ENCODE data around the gene QSOX2. TPM values are rescaled to one million over a fixed set of nuclear protein-coding genes. Genes with fewer than 3 reads are reported as not detected.
A peak's percentile ranks its signal among the peaks of the same experiment; 100 is the strongest.

QSOX2 gene
- total RNA-seq, 1 experiment from 2014 or later: 40.0 TPM

DNA sequence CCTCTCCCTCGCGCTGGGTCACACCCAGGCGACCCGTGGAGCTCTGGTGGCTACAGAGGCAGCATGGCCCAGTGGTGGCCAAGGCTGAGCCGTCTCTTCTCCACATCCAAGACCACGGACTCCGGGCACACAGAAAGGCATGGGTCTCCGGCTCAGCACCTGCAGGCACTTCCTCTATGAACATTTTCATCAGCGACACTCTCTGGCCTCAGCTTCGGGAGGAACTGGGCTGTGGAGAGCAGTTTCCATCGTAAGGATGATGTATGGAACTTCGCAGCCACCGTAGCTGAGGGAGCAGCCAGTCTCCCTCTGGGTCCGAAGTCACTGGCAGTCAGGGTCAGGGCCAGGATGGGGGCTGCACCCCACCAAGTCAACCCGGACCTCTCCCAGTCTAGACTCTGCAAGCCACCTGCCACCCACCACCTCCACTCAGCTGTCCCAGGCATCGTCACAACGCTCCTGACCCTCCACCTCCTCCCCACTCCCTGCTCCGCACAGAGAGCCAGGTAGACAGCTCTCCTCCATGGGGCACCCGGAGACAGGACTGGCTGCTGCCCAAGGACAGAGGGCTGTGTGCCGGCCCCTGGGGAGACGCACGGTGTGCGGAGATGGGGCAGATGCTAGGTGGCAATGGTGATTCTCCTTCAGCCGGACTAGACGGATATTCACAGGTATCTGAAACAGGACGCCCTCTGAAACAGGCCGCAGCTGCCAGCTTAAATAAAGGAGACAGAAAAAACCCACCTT lies 9.7 kb downstream of the QSOX2 start:
- ChIA-PET POLR2A (no interaction called here), CTCF (no interaction called here)
- no peak for TF ChIP-seq CTCF (IDR thresholded peaks at IDR 0.05)
- no peak for TF ChIP-seq REST (IDR thresholded peaks at IDR 0.05; ENCODE audit: insufficient read depth in 1 of 2, low read depth in 2 of 2, low read length in 1 of 2)
- TF ChIP-seq TCF7L2 (IDR thresholded peaks at IDR 0.05; ENCODE audit: low read depth, low read length): no peak
- no peak for TF ChIP-seq POLR2AphosphoS5 (IDR thresholded peaks at IDR 0.05; ENCODE audit: low read depth, low read length)
- no peak for TF ChIP-seq SIN3A (IDR thresholded peaks at IDR 0.05; ENCODE audit: borderline replicate concordance, insufficient read depth, low read depth, low read length)
- in situ Hi-C loops (cut with HindIII; ENCODE audit: low pct_unique_long_range_greater_than_20kb, low sequenced_read_pairs) (no loop called here), intact Hi-C loops (cut with micrococcal nuclease; ENCODE audit: unreplicated experiment) (no loop called here)
- H3K4me3 ChIP-seq (ENCODE audit: low read depth in 2 of 2, low read length in 2 of 2): no peak overlapping the region
- no peaks in the 10 kb centered on the region for H3K9me3 ChIP-seq (ENCODE audit: control insufficient read depth, insufficient read depth, low read depth, low read length)
- H3K27ac ChIP-seq (ENCODE audit: low read length): no peak overlapping the region
- H3K27me3 ChIP-seq (ENCODE audit: control insufficient read depth, insufficient read depth, low read length): no peaks in the 10 kb centered on the region
- no peaks in the 10 kb centered on the region for H3K36me3 ChIP-seq (ENCODE audit: control insufficient read depth, insufficient read depth, low read length)
- BruUV-seq (replicated peaks): no TSS peak
- no peaks in the 10 kb centered on the region for H3K4me1 ChIP-seq (ENCODE audit: control insufficient read depth, insufficient read depth, low read length)
- DNase-seq (ENCODE audit: low read depth, low spot score) (no peak), ATAC-seq (0 out of 2 replicates have a peak, but pooled peaks have one; percentile 18)

DNA sequence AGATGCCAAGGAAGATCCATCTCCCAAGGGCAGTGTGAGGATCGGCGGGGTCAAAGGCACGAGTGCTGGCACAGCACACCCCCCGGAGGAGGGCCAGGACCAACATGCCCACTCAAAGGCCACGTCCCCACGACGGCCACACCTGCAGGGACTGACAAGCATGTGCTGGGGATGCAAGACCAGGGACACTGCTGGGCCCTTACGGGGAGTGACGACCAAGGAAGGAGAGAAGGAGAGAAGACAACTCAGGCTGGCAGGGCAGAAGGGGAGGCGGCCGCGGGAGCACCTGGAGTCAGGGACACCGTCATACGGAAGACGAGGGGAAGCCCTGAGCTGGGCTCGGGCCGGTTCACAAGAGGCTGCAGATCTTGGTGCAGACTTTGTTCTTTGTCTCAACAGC lies 10.4 kb downstream of the QSOX2 start:
- CTCF ChIA-PET: no interaction called here
- no peaks in the 10 kb centered on the region for H3K9me3 ChIP-seq (ENCODE audit: control insufficient read depth, insufficient read depth, low read depth, low read length)
- no peaks in the 10 kb centered on the region for H3K36me3 ChIP-seq (ENCODE audit: control insufficient read depth, insufficient read depth, low read length)
- POLR2A ChIA-PET: no interaction called here
- ATAC-seq (no peak; the same call in 1 of the 2 replicates), DNase-seq (ENCODE audit: low read depth, low spot score) (no peak)
- BruUV-seq (replicated peaks): no TSS peak
- intact Hi-C loops (cut with micrococcal nuclease; ENCODE audit: unreplicated experiment): no loop called here
- H3K27me3 ChIP-seq (ENCODE audit: control insufficient read depth, insufficient read depth, low read length): no peaks in the 10 kb centered on the region
- H3K4me3 ChIP-seq (ENCODE audit: low read depth in 2 of 2, low read length in 2 of 2): no peak overlapping the region
- no peaks in the 10 kb centered on the region for H3K4me1 ChIP-seq (ENCODE audit: control insufficient read depth, insufficient read depth, low read length)
- TF ChIP-seq POLR2AphosphoS5 (IDR thresholded peaks at IDR 0.05; ENCODE audit: low read depth, low read length) (no peak), TCF7L2 (IDR thresholded peaks at IDR 0.05; ENCODE audit: low read depth, low read length) (no peak), CTCF (IDR thresholded peaks at IDR 0.05) (no peak), SIN3A (IDR thresholded peaks at IDR 0.05; ENCODE audit: borderline replicate concordance, insufficient read depth, low read depth, low read length) (no peak), REST (IDR thresholded peaks at IDR 0.05; ENCODE audit: insufficient read depth in 1 of 2, low read depth in 2 of 2, low read length in 1 of 2) (no peak)
- in situ Hi-C loops (cut with HindIII; ENCODE audit: low pct_unique_long_range_greater_than_20kb, low sequenced_read_pairs): no loop called here
- H3K27ac ChIP-seq (ENCODE audit: low read length): no peak overlapping the region

Data from Panc1 (cell line).